ELR (cell line): ENCODE data around the gene DOC2B.
A peak's percentile ranks its signal among the peaks of the same experiment; 100 is the strongest.
"Not testable (repeated sequence)": the region's sequence is repeated elsewhere in the genome, so short reads cannot be mapped to it uniquely, and the experiment has no call there.

Source experiments
- DNase-seq: peaks from one replicate; pipeline ENCODE4 v3.0.0-alpha.2; 2015; ENCODE audit warnings: low read depth

The DOC2B gene

DNA sequence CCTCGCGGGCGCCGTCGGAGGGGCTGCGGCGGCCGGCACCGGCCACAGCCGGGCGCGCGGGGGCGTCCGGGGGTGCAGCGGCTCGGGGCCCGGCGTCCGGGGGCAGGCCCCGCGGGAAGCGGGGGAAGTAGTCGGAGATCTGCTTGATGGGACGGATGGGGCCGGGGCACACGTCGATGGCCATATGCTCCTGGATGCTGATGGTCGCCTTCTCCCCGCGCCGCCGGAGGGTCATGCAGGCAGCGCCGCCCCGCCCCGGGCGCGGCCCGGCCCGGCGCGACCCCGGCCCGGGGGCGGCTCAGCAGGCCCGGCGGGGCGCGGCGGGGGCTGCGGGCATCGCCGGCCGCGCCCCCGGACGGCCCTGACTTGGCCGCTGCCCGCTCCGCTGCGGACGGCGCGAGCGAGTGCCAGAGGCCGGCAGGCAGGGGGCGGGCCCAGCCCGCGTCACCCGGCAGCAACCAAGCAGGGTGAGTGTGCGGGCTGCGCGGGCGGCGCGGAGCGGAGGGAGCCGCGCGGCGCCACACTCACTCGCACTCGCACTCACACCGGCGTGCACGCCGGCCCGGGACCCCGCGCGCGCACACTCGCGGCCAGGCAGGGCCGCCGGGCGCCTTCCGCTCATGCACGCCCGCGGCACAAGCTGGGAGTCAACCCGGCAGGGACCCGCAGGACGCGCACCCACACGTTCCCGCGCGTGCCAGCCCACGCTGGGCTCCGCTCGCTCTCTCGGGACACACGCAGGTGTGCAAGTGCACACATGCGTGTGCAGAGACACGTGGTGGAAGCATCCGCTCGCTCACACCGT, at the start of gene DOC2B:
Gene DOC2B, minus strand, starts transcription at position 406 of the 805 bp plus-strand sequence. Its CDS starts 171 bp downstream, at position 235.
- no peak for DNase-seq

DNA sequence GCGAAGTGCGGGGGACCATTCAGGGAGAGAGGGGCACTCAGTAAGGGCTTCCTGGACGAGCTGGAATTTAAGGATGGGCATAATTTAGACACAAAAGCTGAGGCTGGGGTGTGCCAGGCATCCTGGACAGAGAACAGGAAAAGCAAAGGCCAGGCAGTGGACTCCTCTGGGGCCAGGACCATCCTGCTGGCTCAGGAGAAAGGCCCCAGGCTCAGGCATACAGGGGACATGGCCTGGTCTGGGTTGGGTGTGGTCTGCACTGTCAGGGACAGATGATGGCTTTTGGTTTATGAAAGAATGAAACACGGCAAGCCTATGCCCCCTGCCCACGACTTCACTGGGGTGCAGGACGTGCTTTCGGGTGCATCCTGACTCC, 48.9 kb upstream of the DOC2B start:
- no peak for DNase-seq

GRCh38 chr17:229709-230394, 48.4 kb upstream of the DOC2B start:
- no peak for DNase-seq

DNA sequence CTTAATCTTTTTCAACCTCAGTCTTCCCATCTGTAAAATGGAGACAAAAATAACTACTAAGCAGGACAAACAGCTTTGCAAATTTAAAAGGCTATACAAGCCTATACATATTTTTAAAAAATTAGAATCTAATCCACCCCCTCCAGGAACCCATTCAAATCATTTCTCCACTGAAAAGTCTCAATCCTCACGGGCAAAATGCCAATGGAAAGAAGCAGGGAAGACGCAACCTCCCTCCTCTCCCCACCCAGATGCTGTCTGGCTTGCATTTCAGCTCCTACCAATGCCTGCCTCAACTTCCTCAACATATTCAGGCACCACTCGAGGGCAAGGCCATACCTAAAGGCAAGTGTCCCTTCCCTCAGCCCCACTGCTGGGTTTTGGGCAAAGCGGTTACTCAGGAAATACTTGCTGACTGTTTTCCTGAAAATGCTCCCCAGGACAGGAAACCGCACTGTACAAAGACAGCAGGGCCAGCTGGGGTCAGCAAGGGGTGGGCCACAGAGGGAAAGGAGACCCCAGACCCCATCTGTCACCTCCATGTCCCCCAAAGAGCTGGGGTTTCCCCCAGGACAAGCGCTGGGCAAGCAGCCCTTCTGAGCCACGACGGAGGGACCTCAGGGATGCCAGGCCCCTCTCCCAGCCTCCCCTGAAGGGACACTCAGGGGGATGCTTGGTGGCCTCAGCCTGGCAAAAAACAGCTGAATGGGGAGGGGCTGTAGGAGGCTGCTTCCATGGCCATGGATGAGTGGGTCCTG, 47.7 kb upstream of the DOC2B start:
- peak; percentile 41 for DNase-seq

- DNase-seq, result no peak
Observed at GRCh38 chr17:227946-228615, 46.6 kb upstream of the DOC2B start.

DNA sequence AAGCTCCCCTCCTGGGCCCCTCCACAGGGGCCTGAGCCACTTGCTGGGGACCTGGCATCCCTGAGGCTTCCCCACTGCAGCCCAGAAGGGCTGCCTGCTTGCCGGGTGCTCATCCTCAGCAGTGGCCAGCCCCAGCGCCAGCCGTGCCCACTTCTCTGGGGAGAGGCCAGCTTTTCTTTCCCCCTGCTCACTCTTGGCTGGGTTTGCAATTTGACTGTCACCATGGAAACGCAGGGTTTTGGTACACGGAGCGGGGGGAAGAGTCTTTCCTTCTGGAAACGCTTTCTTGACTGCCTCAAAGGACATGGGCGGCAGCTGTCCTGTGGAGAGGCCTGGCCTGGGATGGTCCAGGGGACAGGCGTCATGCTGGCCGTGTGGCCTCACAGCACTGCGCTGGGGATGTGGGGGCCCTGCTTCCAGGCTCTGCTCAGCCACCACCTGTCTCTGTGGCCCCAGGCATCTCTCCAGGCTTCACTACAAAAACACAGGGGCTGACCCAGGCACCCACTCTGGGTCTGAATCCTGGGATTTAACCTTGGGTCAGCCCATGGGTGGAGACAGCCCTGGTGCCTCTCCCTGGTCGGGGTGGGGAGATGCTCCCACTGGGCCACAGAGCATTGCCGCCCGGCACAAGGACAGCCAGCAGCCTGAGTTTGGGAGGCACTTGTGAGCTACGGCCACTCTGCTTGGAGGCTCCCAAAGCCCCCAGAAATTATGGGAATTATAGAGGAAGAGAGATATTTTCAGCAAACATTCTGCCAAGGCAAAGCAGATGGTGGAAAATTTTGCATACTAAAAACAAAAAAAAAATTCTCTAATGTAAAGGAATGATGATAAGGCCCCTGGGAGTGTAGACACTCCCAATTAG, 45.9 kb upstream of the DOC2B start:
- no peak for DNase-seq

DNA sequence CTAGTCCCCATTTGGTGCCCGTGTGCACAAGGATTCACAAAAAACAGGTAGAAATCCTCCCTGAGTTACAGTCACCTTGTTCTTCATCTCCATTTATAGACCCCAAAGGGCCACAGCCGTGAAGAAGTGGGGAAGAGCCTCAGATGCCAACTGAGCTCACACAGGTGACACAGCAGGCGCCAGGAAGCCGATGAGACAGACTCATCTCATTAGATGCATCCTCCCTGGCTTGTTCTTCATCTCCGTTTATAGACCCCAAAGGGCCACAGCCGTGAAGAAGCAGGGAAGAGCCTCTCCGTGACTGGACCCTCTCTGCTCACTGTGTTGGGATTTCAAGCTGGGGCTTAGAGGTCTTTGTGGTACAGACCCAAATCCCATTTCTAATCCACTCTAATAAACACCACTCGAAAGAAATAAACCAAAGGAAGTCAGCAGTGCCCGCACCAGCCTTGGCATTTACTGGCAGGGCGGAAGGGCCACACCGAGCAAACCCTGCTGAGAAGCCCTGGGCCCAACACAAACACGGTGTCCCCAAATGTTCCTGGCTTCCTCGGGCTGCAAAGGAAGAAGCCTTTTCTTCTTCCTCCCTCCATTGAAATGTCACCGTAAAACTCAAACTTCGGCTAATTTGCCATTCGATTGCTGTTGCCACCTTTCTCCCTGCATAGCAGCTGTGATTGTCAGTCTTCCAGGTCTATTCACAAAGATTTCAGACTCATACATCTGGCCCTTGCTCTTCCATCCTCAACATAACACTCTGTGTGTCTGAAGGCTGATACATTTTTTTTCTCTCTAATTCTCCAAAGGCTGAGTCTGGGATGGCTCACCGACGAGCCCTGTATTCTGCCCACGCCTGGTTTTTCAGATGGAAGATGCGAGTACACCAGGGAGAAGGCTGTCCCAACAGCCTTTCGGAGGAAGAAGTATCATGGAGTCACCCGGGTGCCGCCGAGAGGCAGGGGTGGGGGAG, 44.9 kb upstream of the DOC2B start:
- DNase-seq, result no peak

GRCh38 chr17:225551-225950, 44.1 kb upstream of the DOC2B start:
- DNase-seq, result no peak

DNA sequence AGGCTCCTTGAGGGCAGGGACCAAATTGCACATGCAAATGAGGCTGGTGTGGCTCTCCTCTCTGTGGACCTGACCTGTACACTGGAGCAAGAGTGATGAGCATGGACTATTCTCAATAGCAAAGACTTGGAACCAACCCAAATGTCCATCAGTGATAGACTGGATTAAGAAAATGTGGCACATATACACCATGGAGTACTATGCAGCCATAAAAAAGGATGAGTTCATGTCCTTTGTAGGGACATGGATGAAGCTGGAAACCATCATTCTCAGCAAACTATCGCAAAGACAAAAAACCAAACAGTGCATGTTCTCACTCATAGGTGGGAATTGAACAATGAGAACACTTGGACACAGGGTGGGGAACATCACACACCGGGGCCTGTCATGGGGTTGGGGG, 43.1 kb upstream of the DOC2B start:
- not testable (repeated sequence) for DNase-seq

- no peak for DNase-seq
Observed at GRCh38 chr17:223723-224471, 42.4 kb upstream of the DOC2B start.

DNA sequence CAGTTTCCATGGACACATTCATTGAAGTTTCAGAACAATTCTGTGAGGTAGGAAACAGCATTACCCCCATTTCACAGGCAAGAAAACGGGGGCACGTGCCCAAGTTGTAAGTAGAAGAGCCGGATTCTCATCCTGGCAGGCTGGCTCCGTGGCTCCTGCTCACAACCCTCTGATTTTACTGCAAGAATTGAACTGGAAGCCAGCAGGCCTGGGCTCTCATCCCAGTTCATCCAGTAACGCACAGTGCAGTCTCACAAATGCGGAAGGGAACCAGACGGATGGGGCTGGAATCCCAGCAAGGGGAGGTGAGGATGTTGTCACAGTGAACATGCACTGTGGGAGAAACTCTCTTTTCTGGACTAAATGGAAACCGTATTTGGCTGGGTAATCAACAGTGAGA, 40.7 kb upstream of the DOC2B start:
- DNase-seq, result no peak

DNA sequence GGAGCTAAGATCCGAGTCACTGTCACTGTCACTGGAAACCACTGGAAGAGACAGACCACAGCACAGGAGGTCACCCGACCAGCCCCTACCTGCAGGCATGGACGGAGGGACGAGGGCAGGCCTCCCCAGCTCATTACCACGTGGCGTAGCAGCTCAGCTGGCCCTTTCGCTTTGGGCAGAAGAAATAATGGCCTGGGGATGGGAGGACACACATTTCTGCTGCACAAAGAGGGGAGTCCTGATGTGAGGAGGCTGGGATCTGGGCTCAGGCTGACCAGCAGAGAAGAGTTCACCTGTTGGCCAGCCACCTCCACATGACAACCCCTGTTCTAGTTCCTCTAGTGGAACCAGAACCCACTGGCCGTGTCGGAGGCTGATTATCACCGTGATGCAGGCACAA, 38.2 kb upstream of the DOC2B start:
- DNase-seq, result no peak

- DNase-seq, result no peak
Observed at GRCh38 chr17:218432-219110, 37.1 kb upstream of the DOC2B start.

DNA sequence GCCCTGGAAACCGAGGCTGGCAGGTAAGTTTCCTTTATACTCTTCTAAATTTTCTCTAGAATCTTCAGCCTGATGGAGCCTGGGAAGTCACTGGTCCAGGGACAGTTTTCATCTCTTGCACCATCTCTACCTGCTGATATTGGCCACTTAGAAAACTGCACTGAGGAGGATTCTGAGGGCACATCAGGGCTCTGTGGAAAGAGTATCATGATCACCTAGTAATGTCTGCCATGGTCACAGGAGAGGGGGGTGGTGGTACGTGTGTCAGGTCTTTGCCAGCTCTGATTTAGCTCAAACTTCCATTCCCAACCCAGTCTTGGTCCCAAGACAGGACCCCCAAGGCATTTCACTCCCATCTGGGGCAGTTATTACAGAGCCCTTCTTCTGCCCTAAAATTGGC, 35.2 kb upstream of the DOC2B start:
- no peak for DNase-seq

GRCh38 chr17:215563-216478, 34.4 kb upstream of the DOC2B start:
- DNase-seq, result not testable (repeated sequence)

DNA sequence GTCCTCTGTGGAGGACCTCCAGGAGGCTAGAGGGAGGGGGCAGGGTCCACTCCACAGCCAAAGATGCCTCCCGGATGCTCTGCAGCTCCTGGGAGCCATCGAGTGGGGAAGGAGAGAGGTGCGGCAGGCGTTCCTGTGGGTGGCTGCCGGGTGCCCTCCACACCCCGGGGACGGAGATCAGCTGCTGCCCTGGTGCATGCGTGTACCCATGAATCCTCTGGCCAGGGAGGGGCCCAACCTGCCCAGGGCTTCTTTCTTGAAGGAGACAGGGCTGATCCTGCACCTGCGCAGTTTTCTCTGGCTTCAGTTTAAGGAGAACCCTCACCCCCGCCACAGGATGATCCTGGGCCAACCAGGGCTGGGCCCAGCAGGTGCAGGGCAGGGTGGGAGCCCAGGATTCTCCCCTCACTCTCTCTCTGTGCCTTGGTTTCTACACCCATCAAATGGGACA, 33.5 kb upstream of the DOC2B start:
- no peak for DNase-seq

GRCh38 chr17:213286-214105, 32.0 kb upstream of the DOC2B start:
- no peak for DNase-seq
